ENCODE data around the gene ENTREP1. TPM values are rescaled to one million over a fixed set of nuclear protein-coding genes. Genes with fewer than 3 reads are reported as not detected.

ENTREP1 gene
- total and polyA plus RNA-seq, 10 donors = 0.61 to 2.6 (median 1.2) TPM

- peaks cover 0 to 3% (median 1%) of the 10 kb centered on the region in 6 donors for H3K4me1 ChIP-seq
- DNase-seq = no peak
- WGBS, 5 donors = 79 to 87% (median 84%) methylated on average over 6 of the region's 6 CpGs
- H3K27me3 ChIP-seq (replicated peaks in 1 of 7) = peaks cover 0 to 24% (median 6%) of the 10 kb centered on the region in 7 donors
- no peak overlapping the region for H3K27ac ChIP-seq
- H3K9me3 ChIP-seq = peaks cover 0 to 1% (median 0%) of the 10 kb centered on the region in 8 donors
- no peak overlapping the region for H3K4me3 ChIP-seq
- no peak for TF ChIP-seq CTCF (IDR thresholded peaks at IDR 0.05 in 8 of 11, conservative IDR thresholded peaks at IDR 0.05 in 3 of 11)
- no peak for TF ChIP-seq POLR2A (IDR thresholded peaks at IDR 0.05)
- TF ChIP-seq POLR2AphosphoS5 (IDR thresholded peaks at IDR 0.05) = no peak
- intact Hi-C loops (cut with DNase I; ENCODE audit: low total_unique reads) = no loop called here
- no peaks in the 10 kb centered on the region for H3K36me3 ChIP-seq
These were observed 5.5 kb upstream of the ENTREP1 start for GRCh38 chr9:69319324-69320025.

- H3K4me3 ChIP-seq = no peak overlapping the region
- no peaks in the 10 kb centered on the region for H3K9me3 ChIP-seq
- H3K36me3 ChIP-seq = no peaks in the 10 kb centered on the region
- 82 to 89% (median 88%) methylated on average over 1 of the region's 1 CpG for WGBS, 5 donors
- H3K4me1 ChIP-seq = peaks cover 0 to 18% (median 4%) of the 10 kb centered on the region in 6 donors
- DNase-seq = no peak
- peaks cover 0 to 45% (median 20%) of the 10 kb centered on the region in 7 donors for H3K27me3 ChIP-seq (replicated peaks in 1 of 7)
- no peak overlapping the region for H3K27ac ChIP-seq
- TF ChIP-seq CTCF (IDR thresholded peaks at IDR 0.05 in 8 of 11, conservative IDR thresholded peaks at IDR 0.05 in 3 of 11) = no peak
- TF ChIP-seq POLR2AphosphoS5 (IDR thresholded peaks at IDR 0.05) = no peak
- no peak for TF ChIP-seq POLR2A (IDR thresholded peaks at IDR 0.05)
- intact Hi-C loops (cut with DNase I; ENCODE audit: low total_unique reads) = no loop called here
These were observed 2.8 kb upstream of the ENTREP1 start for GRCh38 chr9:69322256-69322655.

- no peak for TF ChIP-seq CTCF (IDR thresholded peaks at IDR 0.05 in 8 of 11, conservative IDR thresholded peaks at IDR 0.05 in 3 of 11)
- no peak for TF ChIP-seq POLR2A (IDR thresholded peaks at IDR 0.05)
- TF ChIP-seq POLR2AphosphoS5 (IDR thresholded peaks at IDR 0.05) = no peak
- intact Hi-C loops (cut with DNase I; ENCODE audit: low total_unique reads) = no loop called here
- no peak for DNase-seq
- H3K27me3 ChIP-seq (replicated peaks in 1 of 7) = peaks cover 0 to 54% (median 20%) of the 10 kb centered on the region in 7 donors
- H3K9me3 ChIP-seq = no peaks in the 10 kb centered on the region
- H3K27ac ChIP-seq = no peak overlapping the region
- H3K36me3 ChIP-seq = no peaks in the 10 kb centered on the region
- 74 to 85% (median 79%) methylated on average over 2 of the region's 2 CpGs for WGBS, 5 donors
- H3K4me1 ChIP-seq = peaks cover 0 to 18% (median 4%) of the 10 kb centered on the region in 6 donors
- H3K4me3 ChIP-seq = no peak overlapping the region
These were observed 1.2 kb upstream of the ENTREP1 start for GRCh38 chr9:69323861-69324260.

GRCh38 chr9:69325409-69326212, 596 bp downstream of the ENTREP1 start:
- no peak for DNase-seq
- H3K27ac ChIP-seq = peak overlapping the region in 1 of 8 donors; percentile 66
- peak overlapping the region in 7 of 8 donors; percentile 23 to 66 (median 27) for H3K4me3 ChIP-seq
- no peaks in the 10 kb centered on the region for H3K9me3 ChIP-seq
- intact Hi-C loops (cut with DNase I; ENCODE audit: low total_unique reads) = no loop called here
- H3K27me3 ChIP-seq (replicated peaks in 1 of 7) = peaks cover 0 to 61% (median 20%) of the 10 kb centered on the region in 7 donors
- TF ChIP-seq POLR2A (IDR thresholded peaks at IDR 0.05) (no peak), POLR2AphosphoS5 (IDR thresholded peaks at IDR 0.05) (no peak), CTCF (IDR thresholded peaks at IDR 0.05 in 8 of 11, conservative IDR thresholded peaks at IDR 0.05 in 3 of 11) (no peak)
- H3K36me3 ChIP-seq = no peaks in the 10 kb centered on the region
- WGBS, 5 donors = 3 to 11% (median 6%) methylated on average over 27 to 64 of the region's 64 CpGs
- peaks cover 0 to 18% (median 4%) of the 10 kb centered on the region in 6 donors for H3K4me1 ChIP-seq
